Chondrocyte (in vitro differentiated cells): ENCODE results near the gene DHRSX. TPM values are rescaled to one million over a fixed set of nuclear protein-coding genes. Genes with fewer than 3 reads are reported as not detected.

ENCODE experiments used
- DNase-seq: peaks from one replicate; pipeline ENCODE4 v3.0.0; 2021; ENCODE audit warnings: mixed read lengths, low spot score
- H3K27ac Mint-ChIP-seq: one replicate; pipeline ENCODE4 v1.8.0; 2021; ENCODE audit warnings: mild to moderate bottlenecking, moderate library complexity, mixed read lengths; ENCODE audit not compliant: unreplicated experiment
- H3K27me3 Mint-ChIP-seq: 2 replicates; pipeline ENCODE4 v1.8.0; 2021; ENCODE audit warnings: low read depth, mixed read lengths
- H3K36me3 Mint-ChIP-seq: 2 replicates; pipeline ENCODE4 v1.8.0; 2021; ENCODE audit warnings: low read depth, mixed read lengths
- H3K4me1 Mint-ChIP-seq: 2 replicates; pipeline ENCODE4 v1.8.0; 2021; ENCODE audit warnings: low read depth, mild to moderate bottlenecking, mixed read lengths
- H3K4me3 Mint-ChIP-seq: one replicate; pipeline ENCODE4 v1.8.0; 2021; ENCODE audit warnings: mild to moderate bottlenecking, moderate library complexity, mixed read lengths; ENCODE audit not compliant: unreplicated experiment
- H3K9me3 Mint-ChIP-seq: 2 replicates; pipeline ENCODE4 v1.8.0; 2021; ENCODE audit warnings: low read depth, mixed read lengths
- CTCF ChIP-seq: fragments of 200-600 bp; sonication (generic); IDR thresholded peaks from 2 replicates; pipeline ENCODE4 v1.5.0; 2021; ENCODE audit warnings: antibody characterized with exemption, mild to moderate bottlenecking, moderate library complexity
- total RNA-seq: library from RNA; stranded (reverse); gene quantifications from 3 replicates; pipeline ENCODE4 v1.2.1, GENCODE V29; 2021

The DHRSX gene
- total RNA-seq, 1 donor from 2014 or later = 35.2 TPM

- H3K27ac Mint-ChIP-seq = no peak overlapping the region
Observed at GRCh38 chrX:2334237-2334636, 166.5 kb downstream of the DHRSX start.

GRCh38 chrX:2332252-2332651 is 168.5 kb downstream of the DHRSX start:
- no peaks in the 10 kb centered on the region for H3K4me1 Mint-ChIP-seq
- DNase-seq = no peak
- H3K27ac Mint-ChIP-seq = peak overlapping the region; percentile 32
- H3K36me3 Mint-ChIP-seq = no peaks in the 10 kb centered on the region
- H3K27me3 Mint-ChIP-seq = no peaks in the 10 kb centered on the region
- no peak overlapping the region for H3K4me3 Mint-ChIP-seq
- TF ChIP-seq CTCF = no peak
- H3K9me3 Mint-ChIP-seq = no peaks in the 10 kb centered on the region

More at GRCh38 chrX:2334237-2334636, 166.5 kb downstream of the DHRSX start:
- Mint-ChIP-seq H3K27me3 (no peaks in the 10 kb centered on the region), H3K4me3 (no peak overlapping the region), H3K36me3 (peaks cover 5% of the 10 kb centered on the region), H3K9me3 (peaks cover 6% of the 10 kb centered on the region), H3K4me1 (no peaks in the 10 kb centered on the region)
- no peak for TF ChIP-seq CTCF
- no peak for DNase-seq

GRCh38 chrX:2330910-2331309 is 169.9 kb downstream of the DHRSX start:
- Mint-ChIP-seq H3K27me3 (no peaks in the 10 kb centered on the region), H3K27ac (no peak overlapping the region), H3K4me1 (no peaks in the 10 kb centered on the region), H3K4me3 (no peak overlapping the region), H3K36me3 (no peaks in the 10 kb centered on the region), H3K9me3 (no peaks in the 10 kb centered on the region)
- no peak for TF ChIP-seq CTCF
- no peak for DNase-seq

DNA sequence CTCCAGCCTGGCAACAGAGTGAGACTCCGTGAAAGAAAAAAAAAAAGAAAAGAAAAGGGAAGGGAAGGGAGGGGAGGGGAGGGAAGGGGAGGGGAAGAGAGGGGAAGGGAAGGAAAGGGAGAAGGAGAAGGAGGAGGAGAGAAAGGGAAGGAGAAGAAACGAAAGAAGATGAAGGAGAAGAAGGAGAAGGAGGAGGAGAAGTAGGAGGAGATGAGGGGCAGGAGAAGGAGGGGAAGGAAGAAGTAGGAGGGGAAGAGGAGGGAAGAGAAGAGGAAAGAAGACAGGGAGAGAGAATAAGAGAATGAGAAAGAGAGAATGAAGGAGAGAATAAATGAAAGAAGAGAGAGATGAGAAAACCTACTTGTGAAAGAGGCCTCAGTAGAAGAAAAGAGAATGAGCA is 170.3 kb downstream of the DHRSX start:
- H3K4me1 Mint-ChIP-seq = no peaks in the 10 kb centered on the region
- H3K36me3 Mint-ChIP-seq = peaks cover 2% of the 10 kb centered on the region
- no peaks in the 10 kb centered on the region for H3K27me3 Mint-ChIP-seq
- H3K4me3 Mint-ChIP-seq = no peak overlapping the region
- no peak overlapping the region for H3K27ac Mint-ChIP-seq
- H3K9me3 Mint-ChIP-seq = no peaks in the 10 kb centered on the region
- DNase-seq = no peak
- TF ChIP-seq CTCF = no peak

DNA sequence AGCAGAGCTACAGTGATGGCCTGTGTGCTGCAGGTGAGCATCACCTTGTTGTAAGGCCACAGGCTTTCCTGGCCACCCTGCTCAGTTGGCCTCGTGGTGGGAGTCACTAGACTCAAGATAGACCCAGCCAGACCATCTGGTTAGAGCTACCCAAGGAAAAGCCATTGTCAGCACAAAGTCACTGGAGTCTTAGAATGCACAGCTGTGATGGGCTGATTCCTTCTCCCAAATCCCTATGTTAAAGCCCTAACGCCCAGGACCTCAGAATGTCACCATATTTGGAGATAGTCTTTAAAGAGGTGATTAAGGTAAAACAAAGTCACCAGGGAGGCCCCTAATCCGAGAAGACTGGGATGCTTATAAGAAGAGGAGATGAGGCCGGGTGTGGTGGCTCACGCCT is 173.4 kb downstream of the DHRSX start:
- Mint-ChIP-seq H3K27me3 (no peaks in the 10 kb centered on the region), H3K4me1 (no peaks in the 10 kb centered on the region), H3K36me3 (peaks cover 2% of the 10 kb centered on the region), H3K27ac (no peak overlapping the region), H3K9me3 (no peaks in the 10 kb centered on the region), H3K4me3 (no peak overlapping the region)
- DNase-seq = no peak
- TF ChIP-seq CTCF = no peak
